HG03565 (cell line): ENCODE measurements around the gene CYP21A2.
"Not testable (repeated sequence)": the region's sequence is repeated elsewhere in the genome, so short reads cannot be mapped to it uniquely, and the experiment has no call there.

Source experiments
- ATAC-seq: cut with Tn5 transposase; IDR thresholded peaks from one replicate; pipeline ENCODE4 v1.9.1; 2021; ENCODE audit warnings: mild to moderate bottlenecking, moderate library complexity; ENCODE audit not compliant: unreplicated experiment

The CYP21A2 gene

DNA sequence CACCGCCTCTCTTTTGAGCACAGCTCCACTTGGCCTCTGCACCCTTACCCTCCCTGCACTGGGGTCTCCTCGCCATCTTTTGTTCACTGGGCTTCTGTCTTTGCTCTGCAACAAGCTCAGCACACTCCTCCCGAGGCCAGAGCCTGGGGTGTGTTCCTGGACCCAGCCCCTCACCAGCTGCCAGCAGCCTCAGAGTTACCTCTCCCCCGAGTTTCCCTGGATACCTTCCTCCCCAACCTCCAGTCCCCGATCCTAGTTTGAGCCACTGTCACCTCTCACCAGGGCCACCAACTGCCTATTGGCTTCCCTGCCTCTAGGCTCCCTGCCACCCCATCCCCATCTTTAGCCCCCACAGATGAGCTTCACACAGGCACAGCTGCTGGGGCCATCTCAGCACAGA is 12.3 kb downstream of the CYP21A2 start:
- no peak for ATAC-seq

DNA sequence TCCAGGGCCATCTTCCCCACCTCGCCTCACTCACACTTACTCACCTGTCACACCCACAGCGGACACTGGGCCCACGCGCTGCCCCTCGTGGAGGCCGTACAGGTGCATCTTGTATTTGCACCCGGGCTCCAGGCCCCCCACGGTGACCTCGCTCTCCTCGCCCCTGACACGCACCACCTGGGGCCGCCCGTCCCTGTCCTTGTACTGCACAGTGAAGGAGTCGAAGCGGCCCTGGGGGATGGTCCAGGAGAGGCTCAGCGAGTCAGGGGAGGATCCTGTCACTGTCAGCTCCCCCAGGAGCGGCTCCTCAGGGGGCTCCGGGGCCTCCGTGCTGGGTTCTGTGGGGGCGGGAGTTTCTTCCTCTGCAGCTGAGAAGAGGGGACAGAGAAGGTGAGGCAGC is 14.4 kb downstream of the CYP21A2 start:
- not testable (repeated sequence) for ATAC-seq

DNA sequence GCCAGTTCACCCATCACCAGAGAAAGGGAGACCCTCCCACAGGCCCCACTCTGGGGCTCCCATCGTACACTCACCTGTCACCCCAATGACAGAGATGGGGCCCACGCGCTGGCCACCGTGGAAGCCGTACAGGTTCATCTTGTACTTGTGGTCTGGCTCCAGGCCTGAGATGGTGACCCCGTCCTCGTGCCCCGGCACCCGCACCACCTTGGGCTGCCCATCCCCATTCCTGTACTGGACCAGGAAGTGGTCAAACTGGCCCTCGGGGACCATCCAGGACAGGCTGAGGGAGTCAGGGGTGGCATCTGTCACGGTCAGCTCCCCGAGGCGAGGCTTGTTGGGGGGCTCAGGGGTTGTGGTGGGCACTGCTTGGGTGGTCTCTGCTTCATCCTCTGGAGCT is 15.1 kb downstream of the CYP21A2 start:
- not testable (repeated sequence) for ATAC-seq

DNA sequence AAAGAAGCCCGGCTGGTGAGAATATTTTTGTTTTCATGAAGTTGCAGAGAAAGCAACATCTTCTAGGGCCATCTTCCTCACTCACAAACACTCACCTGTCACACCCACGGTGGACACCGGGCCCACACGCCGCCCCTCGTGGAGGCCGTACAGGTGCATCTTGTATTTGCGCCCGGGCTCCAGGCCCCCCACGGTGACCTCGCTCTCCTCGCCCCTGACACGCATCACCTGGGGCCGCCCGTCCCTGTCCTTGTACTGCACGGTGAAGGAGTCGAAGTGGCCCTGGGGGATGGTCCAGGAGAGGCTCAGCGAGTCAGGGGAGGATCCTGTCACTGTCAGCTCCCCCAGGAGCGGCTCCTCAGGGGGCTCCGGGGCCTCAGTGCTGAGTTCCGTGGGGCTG is 17.5 kb downstream of the CYP21A2 start:
- ATAC-seq, result not testable (repeated sequence)

DNA sequence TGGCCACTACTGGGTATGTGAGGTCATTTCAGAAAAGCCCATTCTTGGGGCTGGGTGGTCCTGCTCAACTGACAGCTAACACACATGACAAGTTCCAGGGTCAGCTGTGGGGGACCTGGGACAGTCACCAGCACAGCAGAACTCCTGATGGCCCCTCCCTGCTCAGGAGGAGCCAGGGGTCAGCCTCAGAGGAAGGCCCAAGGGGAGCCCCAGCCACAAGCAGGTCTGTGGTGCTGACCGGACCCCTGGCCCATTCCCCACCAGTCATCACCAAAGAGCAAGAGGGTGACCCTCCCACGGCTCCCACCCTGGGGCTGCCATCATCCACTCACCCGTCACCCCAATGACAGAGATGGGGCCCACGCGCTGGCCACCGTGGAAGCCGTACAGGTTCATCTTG is 18.0 kb downstream of the CYP21A2 start:
- ATAC-seq, result no peak

DNA sequence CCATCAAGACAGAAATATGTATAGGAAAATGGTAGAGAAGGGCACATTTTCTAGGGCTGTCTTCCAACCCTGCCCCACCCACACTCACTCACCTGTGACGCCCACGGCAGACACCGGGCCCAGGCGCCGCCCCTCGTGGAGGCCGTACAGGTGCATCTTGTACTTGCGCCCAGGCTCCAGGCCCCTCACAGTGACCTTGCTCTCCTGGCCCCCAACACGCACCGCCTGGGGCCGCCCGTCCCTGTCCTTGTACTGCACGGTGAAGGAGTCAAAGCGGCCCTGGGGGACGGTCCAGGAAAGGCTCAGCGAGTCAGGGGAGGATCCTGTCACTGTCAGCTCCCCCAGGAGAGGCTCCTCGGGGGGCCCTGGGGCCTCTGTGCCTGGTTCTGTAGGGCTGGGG is 19.8 kb downstream of the CYP21A2 start:
- ATAC-seq, result no peak

DNA sequence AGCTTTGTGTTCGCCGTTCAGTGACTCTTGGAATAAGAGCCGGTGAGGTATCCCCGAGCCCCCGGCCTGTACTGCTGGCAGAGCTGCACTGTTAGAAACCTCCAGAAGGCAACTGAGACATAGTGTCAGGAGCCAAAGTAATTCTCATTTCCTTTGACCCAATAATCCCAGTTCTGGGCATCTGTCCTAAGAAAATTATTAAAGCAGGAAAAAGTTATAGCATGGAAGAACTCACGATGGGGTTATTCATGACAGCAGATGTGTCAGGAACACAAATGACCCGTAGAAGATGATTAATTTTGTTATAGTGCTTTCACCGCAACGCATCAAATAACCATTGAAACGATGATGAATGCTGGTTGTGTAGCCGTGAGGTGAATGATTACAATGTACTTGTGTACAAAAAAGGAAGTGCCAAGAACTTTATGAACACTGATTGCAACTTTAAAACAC is 20.3 kb downstream of the CYP21A2 start:
- ATAC-seq, result no peak

DNA sequence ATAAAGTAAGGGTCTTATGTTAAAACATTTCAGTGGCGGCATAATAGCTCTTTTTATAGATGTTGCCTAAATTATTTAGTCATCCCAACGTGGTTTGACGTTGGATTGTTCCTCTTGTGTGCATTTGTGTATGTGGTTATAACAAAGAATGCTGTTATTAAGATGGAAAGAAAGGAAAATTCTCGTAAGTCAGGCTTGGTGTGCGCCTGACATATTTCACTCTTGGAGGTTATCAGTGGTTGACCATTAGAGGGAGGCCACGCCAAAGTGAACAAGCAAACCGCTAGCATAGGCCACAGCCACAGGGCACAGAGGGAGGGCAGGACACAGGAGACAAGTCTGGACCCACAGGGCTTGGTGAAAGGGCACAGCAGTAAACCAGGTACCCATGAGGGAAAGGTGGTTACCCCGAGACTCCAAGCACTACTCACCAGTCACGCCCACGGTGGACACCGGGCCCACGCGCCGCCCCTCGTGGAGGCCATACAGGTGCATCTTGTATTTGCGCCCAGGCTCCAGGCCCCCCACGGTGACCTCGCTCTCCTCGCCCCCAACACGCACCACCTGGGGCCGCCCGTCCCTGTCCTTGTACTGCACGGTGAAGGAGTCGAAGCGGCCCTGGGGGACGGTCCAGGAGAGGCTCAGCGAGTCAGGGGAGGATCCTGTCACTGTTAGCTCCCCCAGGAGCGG is 22.9 kb downstream of the CYP21A2 start:
- no peak for ATAC-seq

DNA sequence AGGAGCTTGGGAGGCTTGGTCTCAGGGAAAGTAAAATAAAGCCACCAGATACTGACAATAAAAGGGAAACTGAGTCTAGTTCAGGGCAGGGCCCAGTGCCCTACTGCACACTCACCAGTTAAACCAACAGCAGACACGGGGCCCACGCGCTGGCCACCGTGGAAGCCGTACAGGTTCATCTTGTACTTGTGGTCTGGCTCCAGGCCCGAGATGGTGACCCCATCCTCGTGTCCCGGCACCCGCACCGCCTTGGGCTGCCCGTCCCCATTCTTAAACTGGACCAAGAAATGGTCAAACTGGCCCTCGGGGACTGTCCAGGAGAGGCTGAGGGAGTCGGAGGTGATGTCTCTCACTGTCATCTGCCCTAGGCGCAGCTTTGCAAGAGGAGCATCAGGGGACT is 26.5 kb downstream of the CYP21A2 start:
- no peak for ATAC-seq

DNA sequence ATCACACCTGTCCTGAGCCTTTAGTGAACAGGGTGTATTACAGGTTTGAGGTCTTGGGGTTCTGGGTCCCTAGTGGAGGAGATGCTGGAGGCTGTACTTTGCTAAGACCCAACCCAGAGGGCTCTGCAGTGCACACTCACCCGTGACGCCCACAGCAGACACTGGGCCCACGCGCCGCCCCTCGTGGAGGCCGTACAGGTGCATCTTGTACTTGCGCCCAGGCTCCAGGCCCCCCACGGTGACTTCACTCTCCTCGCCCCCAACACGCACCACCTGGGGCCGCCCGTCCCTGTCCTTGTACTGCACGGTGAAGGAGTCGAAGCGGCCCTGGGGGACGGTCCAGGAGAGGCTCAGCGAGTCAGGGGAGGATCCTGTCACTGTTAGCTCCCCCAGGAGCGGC is 29.3 kb downstream of the CYP21A2 start:
- not testable (repeated sequence) for ATAC-seq

DNA sequence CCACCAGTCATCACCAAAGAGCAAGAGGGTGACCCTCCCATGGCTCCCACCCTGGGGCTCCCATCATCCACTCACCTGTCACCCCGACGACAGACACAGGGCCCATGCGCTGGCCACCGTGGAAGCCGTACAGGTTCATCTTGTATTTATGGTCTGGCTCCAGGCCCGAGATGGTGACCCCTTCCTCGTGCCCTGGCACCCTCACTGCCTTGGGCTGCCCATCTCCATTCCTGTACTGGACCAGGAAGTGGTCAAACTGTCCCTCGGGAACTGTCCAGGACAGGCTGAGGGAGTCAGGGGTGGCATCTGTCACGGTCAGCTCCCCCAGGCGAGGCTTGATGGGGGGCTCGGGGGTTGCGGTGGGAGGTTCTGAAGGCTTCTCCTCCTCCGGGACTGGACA is 30.1 kb downstream of the CYP21A2 start:
- ATAC-seq, result not testable (repeated sequence)

DNA sequence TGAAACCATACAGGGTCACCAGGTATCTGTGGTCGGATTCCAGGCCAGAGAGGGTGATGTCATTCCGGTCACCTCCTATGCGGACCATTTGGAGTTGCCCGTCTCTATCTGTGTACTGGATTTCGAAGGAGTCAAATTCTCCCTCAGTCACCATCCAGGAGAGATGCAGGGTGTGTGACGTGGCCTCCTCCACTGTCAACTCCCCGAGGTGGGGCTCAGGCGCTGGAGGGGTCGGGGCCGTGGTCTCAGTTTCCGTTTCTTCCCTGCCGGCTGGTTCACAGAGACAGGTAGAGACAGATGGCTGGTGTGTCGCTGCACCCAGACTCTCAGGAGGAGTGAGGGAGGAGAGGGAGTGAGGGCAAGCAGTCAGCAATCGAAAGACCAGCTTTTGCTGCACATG is 30.7 kb downstream of the CYP21A2 start:
- no peak for ATAC-seq

DNA sequence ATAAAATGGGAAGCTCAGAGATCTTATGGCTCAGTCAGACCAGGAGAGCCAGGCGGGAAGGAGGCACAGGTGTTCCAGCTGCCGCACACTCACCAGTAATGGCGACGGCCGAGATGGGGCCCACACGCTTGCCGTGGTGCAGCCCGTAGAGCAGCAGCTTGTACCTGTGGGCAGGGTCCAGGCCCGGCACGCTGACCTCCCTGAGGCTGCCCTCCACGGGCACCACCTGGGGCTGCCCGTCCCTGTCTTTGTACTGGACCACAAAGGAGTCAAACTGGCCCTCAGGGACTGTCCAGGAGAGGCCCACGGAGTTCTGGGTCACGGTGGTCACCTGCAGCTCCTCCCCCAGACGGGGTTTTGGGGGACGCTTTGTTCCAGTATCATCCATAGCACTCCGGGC is 31.2 kb downstream of the CYP21A2 start:
- ATAC-seq, result no peak

DNA sequence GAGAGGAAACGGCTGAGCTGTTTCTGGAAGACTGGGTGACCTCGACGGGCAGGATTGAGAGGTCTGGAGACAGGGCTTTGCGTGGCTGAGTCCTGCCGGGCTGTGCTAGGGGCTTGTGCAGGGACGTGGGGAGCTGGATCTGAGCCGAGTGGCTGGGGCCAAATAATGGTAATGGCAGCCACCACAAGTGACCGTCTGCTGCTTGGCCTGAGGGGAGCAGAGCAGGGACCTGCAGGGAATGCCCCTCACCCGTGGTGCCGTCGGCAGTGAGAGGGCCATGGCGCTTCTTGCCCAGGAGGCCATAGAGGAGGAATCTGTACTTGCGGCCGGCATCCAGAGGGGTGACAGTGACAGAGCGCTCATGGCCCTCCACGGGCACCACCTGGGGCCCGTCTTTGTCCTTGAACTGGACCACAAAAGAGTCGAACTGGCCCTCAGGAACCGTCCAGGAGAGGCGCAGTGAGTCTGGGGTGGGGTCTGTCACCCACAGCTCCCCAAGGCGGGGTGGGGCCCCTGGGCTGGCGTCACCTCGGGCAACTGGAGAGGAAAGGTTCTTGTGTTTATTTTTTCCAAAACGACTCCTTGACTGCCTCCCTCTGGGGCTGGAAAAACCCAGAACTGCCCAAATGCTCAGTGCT is 31.8 kb downstream of the CYP21A2 start:
- ATAC-seq, result no peak

DNA sequence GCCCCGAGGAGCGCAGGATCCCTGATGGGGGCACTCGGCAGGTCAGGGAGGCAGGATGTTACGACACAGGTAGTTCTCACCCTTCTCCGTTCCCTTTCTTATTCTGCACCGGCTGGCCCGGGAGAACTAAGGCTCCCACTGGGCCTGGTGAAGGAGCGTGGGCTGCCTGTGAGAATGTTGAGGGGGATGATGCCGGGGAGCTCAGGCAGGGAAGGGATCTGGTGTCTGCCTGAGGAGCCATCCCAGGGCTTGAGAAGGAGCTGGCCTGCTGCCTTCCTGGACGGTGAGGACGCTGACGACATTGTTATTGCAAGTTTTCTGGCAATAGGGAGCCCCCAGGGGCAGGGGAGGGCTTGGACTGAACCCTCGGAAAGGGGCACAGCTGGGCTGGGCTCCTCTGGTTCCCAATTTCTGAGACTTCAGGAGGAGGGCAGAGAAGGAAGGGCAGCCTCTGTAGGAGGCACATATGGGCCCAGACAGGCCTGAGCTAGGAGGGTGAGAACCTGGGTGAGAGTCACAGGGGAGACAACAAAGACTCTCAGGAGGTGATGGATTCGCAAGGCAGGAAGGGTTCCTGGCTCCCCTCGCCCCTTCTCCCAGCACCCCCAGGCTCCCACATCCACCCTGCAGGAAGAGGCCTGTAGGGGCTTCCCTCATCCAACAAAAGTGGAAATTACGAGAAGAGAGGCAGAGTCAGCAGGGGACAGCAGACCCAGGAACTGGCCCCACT is 32.8 kb downstream of the CYP21A2 start:
- ATAC-seq, result no peak

DNA sequence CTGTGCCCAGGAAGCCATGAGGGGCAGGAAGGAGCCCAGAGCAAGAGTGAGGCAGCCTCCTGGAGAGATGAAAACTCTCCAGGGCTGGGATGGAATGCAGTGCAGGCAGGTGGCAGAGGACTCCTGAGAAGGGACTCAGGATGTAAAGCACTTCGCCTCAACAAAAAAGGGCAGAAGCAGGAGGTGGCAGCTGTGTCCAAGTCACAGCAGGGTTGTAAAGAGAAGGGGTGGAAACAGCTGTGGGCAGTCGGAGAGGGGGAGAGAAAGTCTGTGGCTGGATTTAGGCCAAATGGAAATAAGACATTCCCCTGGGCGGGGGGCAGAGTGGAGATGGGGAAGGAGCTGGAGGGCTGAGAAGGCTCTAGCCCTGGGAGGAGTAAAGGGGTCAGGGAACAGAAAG is 34.9 kb downstream of the CYP21A2 start:
- ATAC-seq, result no peak

DNA sequence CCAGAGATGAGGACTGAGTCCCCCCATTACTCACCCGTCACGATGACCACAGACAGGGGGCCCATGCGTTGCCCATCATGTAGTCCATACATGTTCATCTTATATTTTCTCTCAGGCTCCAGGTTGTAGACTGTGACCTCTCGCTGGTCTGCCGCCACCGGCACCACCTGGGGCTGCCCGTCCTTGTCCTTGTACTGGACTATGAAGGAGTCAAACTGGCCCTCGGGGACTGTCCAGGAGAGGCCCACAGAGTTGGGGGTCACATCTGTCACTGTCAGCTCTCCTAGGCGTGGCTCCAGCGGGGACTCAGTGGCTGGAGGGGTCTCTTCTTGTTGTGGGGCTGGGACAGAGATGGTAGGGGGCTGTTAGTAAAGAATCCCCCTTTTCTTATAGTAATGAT is 35.4 kb downstream of the CYP21A2 start:
- no peak for ATAC-seq

DNA sequence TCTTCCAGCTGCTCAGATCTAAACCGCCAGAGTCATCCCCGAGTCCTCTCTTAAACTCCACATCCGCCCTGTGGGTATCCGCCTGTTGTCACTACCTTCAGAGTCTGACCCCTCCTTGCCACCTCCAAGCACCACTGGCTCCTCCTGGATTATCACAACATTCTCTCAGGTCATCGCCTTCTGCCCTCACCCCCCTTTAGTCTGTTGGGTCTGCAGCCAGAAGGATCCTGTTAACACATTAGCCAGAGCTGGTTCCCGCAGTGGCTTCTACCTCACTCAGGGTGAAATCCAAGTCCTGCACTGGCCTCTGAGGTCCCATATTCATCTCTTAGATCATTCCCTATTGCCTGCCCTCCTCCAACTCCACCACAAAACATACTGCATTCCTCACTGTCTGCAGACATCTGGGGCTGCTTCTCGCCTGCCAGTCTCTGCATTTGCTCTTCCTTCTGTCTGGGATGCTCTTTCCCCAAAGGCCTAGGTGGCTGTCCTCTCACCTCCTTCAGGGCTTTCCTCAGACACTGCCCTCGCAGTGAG is 36.8 kb downstream of the CYP21A2 start:
- no peak for ATAC-seq

DNA sequence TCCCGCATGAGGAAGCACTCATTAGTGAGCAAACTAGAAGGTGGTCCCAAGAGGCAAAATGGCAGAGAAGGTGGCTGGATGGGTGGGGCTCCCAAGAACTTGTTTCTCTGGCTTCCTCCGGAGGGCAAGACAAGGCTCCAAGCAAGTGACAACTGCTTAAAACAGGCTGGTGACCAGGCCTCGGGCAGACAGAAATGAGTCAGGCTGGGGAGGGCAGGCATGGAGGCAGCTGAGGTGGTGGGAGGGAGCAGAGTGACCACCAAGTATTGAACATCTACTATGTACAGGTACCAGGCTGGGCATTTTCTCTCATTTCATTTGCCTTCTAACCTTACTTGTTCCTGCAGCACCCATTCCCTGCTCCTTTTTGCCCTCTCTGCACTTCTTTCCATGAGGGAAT is 37.6 kb downstream of the CYP21A2 start:
- ATAC-seq, result no peak

DNA sequence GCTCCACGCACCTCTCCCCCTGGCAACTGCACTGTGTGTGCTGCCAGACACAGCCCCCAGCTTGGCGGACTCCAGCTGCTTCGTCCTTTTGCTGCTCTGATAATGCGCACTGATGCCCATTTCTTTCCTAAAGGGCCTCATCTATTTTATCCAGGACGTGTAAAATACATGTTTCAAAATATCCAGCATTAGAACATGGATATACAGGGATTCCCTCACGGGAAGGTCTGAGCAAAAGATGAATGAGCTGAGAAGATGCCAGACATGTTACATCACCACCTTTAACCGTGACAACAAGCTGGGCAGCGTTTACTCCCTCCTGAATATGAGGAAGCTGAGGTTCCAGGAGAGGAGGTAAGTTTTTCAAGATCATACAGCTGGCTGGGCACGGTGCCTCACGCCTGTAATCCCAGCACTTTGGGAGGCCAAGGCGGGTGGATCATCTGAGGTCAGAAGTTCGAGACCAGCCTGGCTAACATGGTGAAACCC is 38.1 kb downstream of the CYP21A2 start:
- no peak for ATAC-seq

DNA sequence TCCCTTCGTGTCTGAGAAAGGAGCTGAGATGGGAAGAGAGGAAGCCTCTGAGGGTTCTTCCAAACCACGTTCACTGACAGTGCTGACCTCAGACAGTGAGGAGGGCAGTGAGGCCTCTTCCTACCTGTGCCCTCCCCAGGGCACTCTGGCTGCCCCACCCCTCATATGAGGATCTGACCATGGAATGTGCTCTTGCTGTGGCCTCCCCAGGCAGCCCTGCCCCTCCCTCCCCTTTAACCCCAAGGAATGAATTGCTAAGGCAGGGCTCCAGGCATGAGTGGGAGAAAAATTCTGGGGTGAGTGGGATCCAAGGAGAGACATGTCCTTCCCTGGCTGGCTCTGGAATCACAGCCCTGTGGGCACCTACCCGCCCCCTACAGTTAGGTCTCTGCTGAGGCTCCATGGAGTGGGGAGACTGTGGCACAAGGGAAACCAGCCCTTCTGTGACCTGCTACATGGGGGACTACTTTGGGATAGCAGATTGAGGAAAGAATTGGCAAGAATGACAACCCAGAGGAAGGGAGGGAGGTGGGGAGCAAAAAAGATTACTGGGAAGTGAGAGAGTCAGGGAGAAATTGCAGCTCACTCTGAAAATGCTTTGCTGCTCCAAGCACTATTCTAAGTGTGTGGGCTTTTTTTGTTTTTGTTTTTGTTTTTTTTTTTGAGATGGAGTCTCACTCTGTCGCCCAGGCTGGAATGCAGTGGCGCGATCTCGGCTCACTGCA is 41.5 kb downstream of the CYP21A2 start:
- ATAC-seq, result no peak
